ENCODE measurements around the gene CNTLN. TPM values are rescaled to one million over a fixed set of nuclear protein-coding genes. Genes with fewer than 3 reads are reported as not detected.

The CNTLN gene
- total and polyA plus RNA-seq, 2 experiments from 2014 or later = 3.6 to 9.2 TPM

GRCh38 chr9:17531642-17532254 is 396.9 kb downstream of the CNTLN start:
- WGBS (ENCODE audit: low lambda C conversion rate, missing lambda C conversion rate) = 47% methylated on average over 10 of the region's 10 CpGs
- no peak overlapping the region for H3K4me3 ChIP-seq
- H3K4me2 ChIP-seq = peak overlapping the region; percentile 50
- no peaks in the 10 kb centered on the region for H3K4me1 ChIP-seq (ENCODE audit: insufficient read depth)
- H3K9me2 ChIP-seq (replicated peaks; ENCODE audit: insufficient read depth) = no peaks in the 10 kb centered on the region
- no peak overlapping the region for H2AFZ ChIP-seq
- no peak for TF ChIP-seq EZH2 (IDR thresholded peaks at IDR 0.05; ENCODE audit: borderline replicate concordance)
- TF ChIP-seq, protein P1, sequence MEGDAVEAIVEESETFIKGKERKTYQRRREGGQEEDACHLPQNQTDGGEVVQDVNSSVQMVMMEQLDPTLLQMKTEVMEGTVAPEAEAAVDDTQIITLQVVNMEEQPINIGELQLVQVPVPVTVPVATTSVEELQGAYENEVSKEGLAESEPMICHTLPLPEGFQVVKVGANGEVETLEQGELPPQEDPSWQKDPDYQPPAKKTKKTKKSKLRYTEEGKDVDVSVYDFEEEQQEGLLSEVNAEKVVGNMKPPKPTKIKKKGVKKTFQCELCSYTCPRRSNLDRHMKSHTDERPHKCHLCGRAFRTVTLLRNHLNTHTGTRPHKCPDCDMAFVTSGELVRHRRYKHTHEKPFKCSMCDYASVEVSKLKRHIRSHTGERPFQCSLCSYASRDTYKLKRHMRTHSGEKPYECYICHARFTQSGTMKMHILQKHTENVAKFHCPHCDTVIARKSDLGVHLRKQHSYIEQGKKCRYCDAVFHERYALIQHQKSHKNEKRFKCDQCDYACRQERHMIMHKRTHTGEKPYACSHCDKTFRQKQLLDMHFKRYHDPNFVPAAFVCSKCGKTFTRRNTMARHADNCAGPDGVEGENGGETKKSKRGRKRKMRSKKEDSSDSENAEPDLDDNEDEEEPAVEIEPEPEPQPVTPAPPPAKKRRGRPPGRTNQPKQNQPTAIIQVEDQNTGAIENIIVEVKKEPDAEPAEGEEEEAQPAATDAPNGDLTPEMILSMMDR (IDR thresholded peaks at IDR 0.05; ENCODE audit: poor library complexity) = peak; percentile 87
- no peak for TF ChIP-seq EZH2phosphoT487 (IDR thresholded peaks at IDR 0.05; ENCODE audit: low read depth, severe bottlenecking, unreplicated experiment)
- peak; percentile 73 for DNase-seq (ENCODE audit: low spot score)
- no peaks in the 10 kb centered on the region for H4K20me1 ChIP-seq (ENCODE audit: insufficient read depth, poor library complexity, severe bottlenecking)
- no peak overlapping the region for H3K27ac ChIP-seq
- H3K9me3 ChIP-seq (ENCODE audit: low read depth) = no peaks in the 10 kb centered on the region
- no peaks in the 10 kb centered on the region for H3K36me3 ChIP-seq (replicated peaks; ENCODE audit: insufficient read depth, low read depth)
- no peaks in the 10 kb centered on the region for H3K79me2 ChIP-seq
- H3K27me3 ChIP-seq = peaks cover 4% of the 10 kb centered on the region

- Histone ChIP-seq H3K4me1 (ENCODE audit: insufficient read depth) (no peaks in the 10 kb centered on the region), H3K4me3 (no peak overlapping the region), H2AFZ (no peak overlapping the region), H3K9me3 (ENCODE audit: low read depth) (no peaks in the 10 kb centered on the region), H3K36me3 (replicated peaks; ENCODE audit: insufficient read depth, low read depth) (no peaks in the 10 kb centered on the region), H3K27me3 (peaks cover 4% of the 10 kb centered on the region), H3K9me2 (replicated peaks; ENCODE audit: insufficient read depth) (no peaks in the 10 kb centered on the region), H3K4me2 (no peak overlapping the region), H3K79me2 (no peaks in the 10 kb centered on the region), H4K20me1 (ENCODE audit: insufficient read depth, poor library complexity, severe bottlenecking) (no peaks in the 10 kb centered on the region), H3K27ac (no peak overlapping the region)
- TF ChIP-seq EZH2 (IDR thresholded peaks at IDR 0.05; ENCODE audit: borderline replicate concordance) (no peak), EZH2phosphoT487 (IDR thresholded peaks at IDR 0.05; ENCODE audit: low read depth, severe bottlenecking, unreplicated experiment) (no peak)
- TF ChIP-seq, protein P1 (IDR thresholded peaks at IDR 0.05; ENCODE audit: poor library complexity) = no peak
- no peak for DNase-seq (ENCODE audit: low spot score)
- 82% methylated on average over 6 of the region's 6 CpGs for WGBS (ENCODE audit: low lambda C conversion rate, missing lambda C conversion rate)
Observed at GRCh38 chr9:17532461-17532860, 397.6 kb downstream of the CNTLN start.

DNA sequence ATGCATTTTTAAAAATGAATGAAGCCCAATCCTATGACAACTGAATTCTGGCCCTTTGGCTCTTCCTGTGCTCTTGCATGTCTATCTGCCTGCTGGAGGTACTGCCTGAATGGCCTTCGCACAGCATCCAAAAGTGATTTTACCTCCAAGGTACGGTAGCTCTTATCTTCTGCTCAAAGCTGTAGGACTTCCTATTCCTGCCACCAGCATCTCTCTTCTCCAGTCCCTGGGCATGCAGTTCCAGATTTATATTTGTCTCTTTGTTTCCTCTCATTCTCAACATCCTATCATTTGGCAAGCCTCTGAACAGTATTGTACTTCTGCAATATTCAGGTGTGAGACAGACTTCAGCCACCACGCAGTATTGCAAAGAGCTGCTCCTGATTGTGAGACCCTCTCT is 400.3 kb downstream of the CNTLN start:
- Histone ChIP-seq H3K79me2 (no peaks in the 10 kb centered on the region), H3K27me3 (peaks cover 4% of the 10 kb centered on the region), H3K4me3 (no peak overlapping the region), H3K36me3 (replicated peaks; ENCODE audit: insufficient read depth, low read depth) (no peaks in the 10 kb centered on the region), H3K4me2 (no peak overlapping the region), H3K4me1 (ENCODE audit: insufficient read depth) (no peaks in the 10 kb centered on the region), H4K20me1 (ENCODE audit: insufficient read depth, poor library complexity, severe bottlenecking) (no peaks in the 10 kb centered on the region), H3K27ac (no peak overlapping the region), H3K9me2 (replicated peaks; ENCODE audit: insufficient read depth) (no peaks in the 10 kb centered on the region), H2AFZ (no peak overlapping the region), H3K9me3 (ENCODE audit: low read depth) (no peaks in the 10 kb centered on the region)
- WGBS (ENCODE audit: low lambda C conversion rate, missing lambda C conversion rate) = 96% methylated on average over 3 of the region's 3 CpGs
- no peak for DNase-seq (ENCODE audit: low spot score)
- TF ChIP-seq EZH2 (IDR thresholded peaks at IDR 0.05; ENCODE audit: borderline replicate concordance) = no peak
- TF ChIP-seq, protein P1 (IDR thresholded peaks at IDR 0.05; ENCODE audit: poor library complexity) = no peak
- TF ChIP-seq EZH2phosphoT487 (IDR thresholded peaks at IDR 0.05; ENCODE audit: low read depth, severe bottlenecking, unreplicated experiment) = no peak

Measured in hepatocyte (in vitro differentiated cells).